Prostate gland (tissue), 2 donors: Measurements from ENCODE around the gene DNAH9. TPM values are rescaled to one million over a fixed set of nuclear protein-coding genes. Genes with fewer than 3 reads are reported as not detected.

Source experiments
- DNase-seq: peaks from one replicate; pipeline ENCODE4 v3.0.0-alpha.2; 2019; ENCODE audit warnings: low spot score
- H3K27ac ChIP-seq, 2 donors: fragments of 200-600 bp; sonication (generic); 2 replicates each; pipeline ENCODE4 v1.5.1; 2017 to 2019
- H3K27me3 ChIP-seq: fragments of 200-600 bp; sonication (generic); replicated peaks from 2 replicates; pipeline ENCODE4 v1.5.1; 2019; ENCODE audit not compliant: insufficient read depth
- H3K36me3 ChIP-seq, 2 donors: fragments of 200-600 bp; sonication (generic); 1 replicate in 1 of 2; 2 replicates in 1 of 2; pipeline versions ENCODE4 v1.5.1 to v1.8.1; 2017 to 2019
- H3K4me1 ChIP-seq: fragments of 200-600 bp; sonication (generic); replicated peaks from 2 replicates; pipeline ENCODE4 v1.5.1; 2019
- H3K4me3 ChIP-seq, 2 donors: fragments of 200-600 bp; sonication (generic); 2 replicates each; pipeline ENCODE4 v1.5.1; 2017 to 2019
- H3K9me3 ChIP-seq: fragments of 200-600 bp; sonication (generic); 2 replicates; pipeline ENCODE4 v1.5.1; 2017
- CTCF ChIP-seq, 4 experiments: fragments of 200-600 bp in 2 of 4; fragments of 450-650 bp in 2 of 4; sonication (generic) in 2 of 4; IDR thresholded peaks; 1 replicate in 3 of 4; 2 replicates in 1 of 4; pipeline ENCODE4 v1.5.1; 2016 to 2019; ENCODE audit warnings: antibody characterized with exemption in 4 of 4, mild to moderate bottlenecking in 2 of 4, moderate library complexity in 2 of 4
- POLR2A ChIP-seq: fragments of 450-650 bp; IDR thresholded peaks from one replicate; pipeline ENCODE4 v1.6.1; 2016; ENCODE audit warnings: antibody characterized with exemption, mild to moderate bottlenecking
- POLR2AphosphoS5 ChIP-seq: sonication (generic); formaldehyde crosslinking; IDR thresholded peaks from one replicate; pipeline ENCODE4 v1.6.1; 2017; ENCODE audit warnings: antibody characterized with exemption
- WGBS: methylation state at CpG from one replicate; pipeline ENCODE4 v1.1.5; 2018; 5-methylcytosine and 5-hydroxymethylcytosine counted together
- intact Hi-C: fragments of 100-400 bp; cut with DNase I; formaldehyde crosslinking; loops from one replicate; pipeline ENCODE4 v1.14.2; 2022
- total RNA-seq, 2 donors: library from RNA; depleted of rRNA; stranded (reverse); fragments of >200 nt; gene quantifications; one replicate each; pipeline ENCODE4 v1.1.0, GENCODE V29; 2016

Gene DNAH9
- total RNA-seq, 2 donors from 2014 or later: 1.2 to 7.5 TPM

- Histone ChIP-seq H3K4me1 (peaks cover 5% of the 10 kb centered on the region), H3K9me3 (no peaks in the 10 kb centered on the region), H3K4me3 (no peak overlapping the region), H3K36me3 (no peaks in the 10 kb centered on the region), H3K27me3 (no peaks in the 10 kb centered on the region), H3K27ac (no peak overlapping the region)
- 66% methylated on average over 4 of the region's 4 CpGs for WGBS
- intact Hi-C loops: loop anchor here (10.0 kb wide), 1 partner anchor 1257 kb away; the partner anchor contains the start of gene TMEM220
- TF ChIP-seq POLR2A (no peak), CTCF (IDR thresholded peaks at IDR 0.05) (no peak), POLR2AphosphoS5 (no peak)
- no peak for DNase-seq
Observed at GRCh38 chr17:11991461-11991860, 393.2 kb downstream of the DNAH9 start.

GRCh38 chr17:11996722-11997146 lies 398.5 kb downstream of the DNAH9 start:
- Histone ChIP-seq H3K27ac (peak overlapping the region; percentile 80 to 86), H3K36me3 (no peaks in the 10 kb centered on the region), H3K4me3 (peak overlapping the region; percentile 86 to 91), H3K4me1 (no peaks in the 10 kb centered on the region), H3K9me3 (no peaks in the 10 kb centered on the region), H3K27me3 (no peaks in the 10 kb centered on the region)
- peak; percentile 16 for DNase-seq
- intact Hi-C loops: loop anchor here (2.0 to 10.0 kb wide), 2 partner anchors 24 to 1262 kb away; partner anchors contain the start of genes MAP2K4 and TMEM220
- TF ChIP-seq POLR2A (no peak), POLR2AphosphoS5 (no peak), CTCF (IDR thresholded peaks at IDR 0.05) (peak in 2 of 4 experiments; percentile 24 to 48)
- under 1% methylated on average over 14 of the region's 14 CpGs for WGBS

GRCh38 chr17:11997147-11997971 lies 399.1 kb downstream of the DNAH9 start, which contains the start of gene ZNF18:
Gene ZNF18, minus strand, starts transcription at chr17:11997475. Its CDS starts 4,646 bp downstream, at chr17:11992829.
- H3K27me3 ChIP-seq: no peaks in the 10 kb centered on the region
- H3K36me3 ChIP-seq: no peaks in the 10 kb centered on the region
- DNase-seq: peak; percentile 96
- WGBS: 1% methylated on average over 42 of the region's 74 CpGs
- intact Hi-C loops: loop anchor here (2.0 to 10.0 kb wide), 2 partner anchors 23 to 1263 kb away; partner anchors contain the start of genes MAP2K4 and TMEM220
- TF ChIP-seq POLR2AphosphoS5 (peak; percentile 90), POLR2A (peak; percentile 97), CTCF (IDR thresholded peaks at IDR 0.05) (peak in 2 of 4 experiments; percentile 40 to 41)
- peak within 1 kb of the TSS; percentile 86 to 91 for H3K4me3 ChIP-seq
- no peaks in the 10 kb centered on the region for H3K4me1 ChIP-seq
- peak within 1 kb of the TSS; percentile 80 to 86 for H3K27ac ChIP-seq
- H3K9me3 ChIP-seq: no peaks in the 10 kb centered on the region

GRCh38 chr17:11997972-11998233 lies 399.6 kb downstream of the DNAH9 start:
- no peaks in the 10 kb centered on the region for H3K9me3 ChIP-seq
- no peaks in the 10 kb centered on the region for H3K36me3 ChIP-seq
- WGBS: 48% methylated on average over 4 of the region's 4 CpGs
- H3K4me3 ChIP-seq: peak overlapping the region; percentile 86 to 91
- H3K27me3 ChIP-seq: no peaks in the 10 kb centered on the region
- H3K4me1 ChIP-seq: no peaks in the 10 kb centered on the region
- TF ChIP-seq POLR2A (no peak), CTCF (IDR thresholded peaks at IDR 0.05) (no peak), POLR2AphosphoS5 (no peak)
- intact Hi-C loops: loop anchor here (2.0 to 10.0 kb wide), 2 partner anchors 23 to 1263 kb away; partner anchors contain the start of genes MAP2K4 and TMEM220
- peak overlapping the region; percentile 80 to 86 for H3K27ac ChIP-seq
- no peak for DNase-seq
